Nephron (organoid): ENCODE results near the gene CIT.

ENCODE experiments used
- H3K27ac Mint-ChIP-seq, 3 experiments: 2 replicates each; pipeline ENCODE4 v1.8.0; 2020; ENCODE audit warnings: mixed read lengths in 3 of 3, mild to moderate bottlenecking in 2 of 3, moderate library complexity in 1 of 3
- H3K27me3 Mint-ChIP-seq: 2 replicates; pipeline ENCODE4 v1.8.0; 2021; ENCODE audit warnings: low read depth, mild to moderate bottlenecking, moderate library complexity, mixed read lengths
- H3K36me3 Mint-ChIP-seq: 2 replicates; pipeline ENCODE4 v1.8.0; 2020; ENCODE audit warnings: low read depth, mixed read lengths
- H3K4me1 Mint-ChIP-seq: 2 replicates; pipeline ENCODE4 v1.8.0; 2020; ENCODE audit warnings: mixed read lengths
- H3K4me3 Mint-ChIP-seq, 3 experiments: 2 replicates each; pipeline ENCODE4 v1.8.0; 2020; ENCODE audit warnings: mild to moderate bottlenecking in 3 of 3, mixed read lengths in 3 of 3, moderate library complexity in 2 of 3
- H3K9me3 Mint-ChIP-seq: 2 replicates; pipeline ENCODE4 v1.8.0; 2020; ENCODE audit warnings: mixed read lengths
- CTCF ChIP-seq, 3 experiments: fragments of 200-600 bp; sonication (generic); IDR thresholded peaks; one replicate each; pipeline ENCODE4 v1.5.0; 2021; ENCODE audit warnings: antibody characterized with exemption in 3 of 3; ENCODE audit not compliant: unreplicated experiment in 3 of 3

The CIT gene

GRCh38 chr12:119807380-119807779 lies 69.7 kb downstream of the CIT start:
- Mint-ChIP-seq H3K4me3 (no peak overlapping the region), H3K9me3 (peaks cover 4% of the 10 kb centered on the region), H3K27me3 (peaks cover 3% of the 10 kb centered on the region), H3K27ac (no peak overlapping the region), H3K36me3 (peaks cover 20% of the 10 kb centered on the region), H3K4me1 (peaks cover 22% of the 10 kb centered on the region)
- no peak for TF ChIP-seq CTCF (IDR thresholded peaks at IDR 0.05; ENCODE audit: unreplicated experiment in 3 of 3)

- TF ChIP-seq CTCF (IDR thresholded peaks at IDR 0.05; ENCODE audit: unreplicated experiment in 3 of 3), result peak; percentile 23 to 65 (median 33)
- Mint-ChIP-seq H3K4me3 (peak overlapping the region; percentile 81 to 89 (median 87)), H3K27ac (peak overlapping the region in 2 of 3 experiments; percentile 50 to 68), H3K4me1 (peaks cover 23% of the 10 kb centered on the region), H3K9me3 (peaks cover 4% of the 10 kb centered on the region), H3K27me3 (peaks cover 3% of the 10 kb centered on the region), H3K36me3 (peaks cover 19% of the 10 kb centered on the region)
These were observed 73.0 kb downstream of the CIT start for GRCh38 chr12:119804011-119804641.

- H3K9me3 Mint-ChIP-seq, result peaks cover 4% of the 10 kb centered on the region
- peak in 1 of 3 experiments; percentile 14 for TF ChIP-seq CTCF (IDR thresholded peaks at IDR 0.05; ENCODE audit: unreplicated experiment in 3 of 3)
- H3K4me3 Mint-ChIP-seq, result peak overlapping the region; percentile 81 to 89 (median 87)
- peak overlapping the region; percentile 36 to 68 (median 55) for H3K27ac Mint-ChIP-seq
- peaks cover 3% of the 10 kb centered on the region for H3K27me3 Mint-ChIP-seq
- H3K36me3 Mint-ChIP-seq, result peaks cover 13% of the 10 kb centered on the region
- peaks cover 23% of the 10 kb centered on the region for H3K4me1 Mint-ChIP-seq
These were observed 73.7 kb downstream of the CIT start for GRCh38 chr12:119803381-119803791.

- H3K4me1 Mint-ChIP-seq, result peaks cover 23% of the 10 kb centered on the region
- H3K27ac Mint-ChIP-seq, result no peak overlapping the region
- H3K27me3 Mint-ChIP-seq, result peaks cover 3% of the 10 kb centered on the region
- H3K4me3 Mint-ChIP-seq, result peak overlapping the region; percentile 62 to 81 (median 69)
- no peak for TF ChIP-seq CTCF (IDR thresholded peaks at IDR 0.05; ENCODE audit: unreplicated experiment in 3 of 3)
- H3K9me3 Mint-ChIP-seq, result peaks cover 4% of the 10 kb centered on the region
- H3K36me3 Mint-ChIP-seq, result peaks cover 9% of the 10 kb centered on the region
These were observed 74.6 kb downstream of the CIT start for GRCh38 chr12:119802472-119802871.

GRCh38 chr12:119797090-119797489 lies 80.0 kb downstream of the CIT start:
- Mint-ChIP-seq H3K36me3 (peaks cover 18% of the 10 kb centered on the region), H3K27ac (no peak overlapping the region), H3K4me1 (no peaks in the 10 kb centered on the region), H3K4me3 (no peak overlapping the region), H3K9me3 (no peaks in the 10 kb centered on the region), H3K27me3 (no peaks in the 10 kb centered on the region)
- TF ChIP-seq CTCF (IDR thresholded peaks at IDR 0.05; ENCODE audit: unreplicated experiment in 3 of 3), result no peak

GRCh38 chr12:119796292-119796691 lies 80.8 kb downstream of the CIT start:
- H3K4me1 Mint-ChIP-seq, result no peaks in the 10 kb centered on the region
- no peaks in the 10 kb centered on the region for H3K9me3 Mint-ChIP-seq
- TF ChIP-seq CTCF (IDR thresholded peaks at IDR 0.05; ENCODE audit: unreplicated experiment in 3 of 3), result no peak
- peaks cover 18% of the 10 kb centered on the region for H3K36me3 Mint-ChIP-seq
- no peak overlapping the region for H3K27ac Mint-ChIP-seq
- no peaks in the 10 kb centered on the region for H3K27me3 Mint-ChIP-seq
- H3K4me3 Mint-ChIP-seq, result no peak overlapping the region
